ENCODE data around the gene TMEM259. TPM values are rescaled to one million over a fixed set of nuclear protein-coding genes. Genes with fewer than 3 reads are reported as not detected.
A peak's percentile ranks its signal among the peaks of the same experiment; 100 is the strongest.

The TMEM259 gene
- total RNA-seq, 6 experiments from 2014 or later = 127 to 164 (median 149) TPM

DNA sequence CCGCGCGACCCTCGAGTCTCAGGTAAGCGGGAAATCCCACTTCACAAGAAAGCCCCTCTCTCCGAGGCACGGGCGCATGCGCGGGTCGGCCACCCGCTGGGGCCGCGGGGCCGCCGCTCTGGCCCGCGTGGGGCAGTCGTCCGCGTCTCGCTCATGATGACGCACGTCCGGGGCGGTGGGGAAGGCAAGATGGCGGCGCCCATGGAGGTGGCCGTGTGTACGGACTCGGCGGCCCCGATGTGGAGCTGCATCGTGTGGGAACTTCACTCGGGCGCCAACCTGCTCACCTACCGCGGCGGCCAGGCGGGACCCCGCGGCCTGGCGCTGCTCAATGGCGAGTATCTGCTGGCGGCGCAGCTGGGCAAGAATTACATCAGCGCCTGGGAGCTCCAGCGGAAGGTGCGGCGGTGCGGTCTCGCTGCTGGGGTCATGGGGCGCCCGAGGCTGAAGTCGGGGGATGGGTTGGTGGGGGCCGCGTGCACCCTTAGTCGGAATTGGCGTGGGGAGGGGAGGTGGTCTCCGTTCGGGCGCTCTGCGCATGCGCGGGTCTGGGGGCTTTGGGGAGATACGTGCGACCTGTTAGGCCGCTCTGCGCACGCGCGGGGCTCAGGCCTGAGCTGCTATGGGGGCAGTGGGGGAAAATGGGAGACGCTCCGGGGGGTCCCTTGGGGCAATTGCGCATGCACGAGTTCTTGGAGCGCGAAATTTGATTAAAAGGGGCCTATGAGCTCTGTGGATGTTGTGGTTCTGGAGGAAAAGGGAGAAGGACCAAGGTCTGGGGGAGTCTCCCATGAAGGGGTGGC lies 36.6 kb downstream of the TMEM259 start, which contains the start of gene WDR18:
Gene WDR18 (plus strand): TSS at position 181 of the 803 bp plus-strand sequence. CDS start 9 bp downstream, at position 190.
- peak; percentile 75 for DNase-seq
- H3K27me3 Mint-ChIP-seq (ENCODE audit: insufficient read depth) = peaks cover 16% of the 10 kb centered on the region
- peaks cover 18% of the 10 kb centered on the region for H3K4me1 Mint-ChIP-seq (ENCODE audit: low read depth)
- no peaks in the 10 kb centered on the region; the same call in 1 of the 2 replicates for H3K36me3 Mint-ChIP-seq (ENCODE audit: low read depth)
- no peaks in the 10 kb centered on the region for H3K9me3 Mint-ChIP-seq
- H3K27ac Mint-ChIP-seq = peak within 1 kb of the TSS; percentile 95
- TF ChIP-seq, protein P1, sequence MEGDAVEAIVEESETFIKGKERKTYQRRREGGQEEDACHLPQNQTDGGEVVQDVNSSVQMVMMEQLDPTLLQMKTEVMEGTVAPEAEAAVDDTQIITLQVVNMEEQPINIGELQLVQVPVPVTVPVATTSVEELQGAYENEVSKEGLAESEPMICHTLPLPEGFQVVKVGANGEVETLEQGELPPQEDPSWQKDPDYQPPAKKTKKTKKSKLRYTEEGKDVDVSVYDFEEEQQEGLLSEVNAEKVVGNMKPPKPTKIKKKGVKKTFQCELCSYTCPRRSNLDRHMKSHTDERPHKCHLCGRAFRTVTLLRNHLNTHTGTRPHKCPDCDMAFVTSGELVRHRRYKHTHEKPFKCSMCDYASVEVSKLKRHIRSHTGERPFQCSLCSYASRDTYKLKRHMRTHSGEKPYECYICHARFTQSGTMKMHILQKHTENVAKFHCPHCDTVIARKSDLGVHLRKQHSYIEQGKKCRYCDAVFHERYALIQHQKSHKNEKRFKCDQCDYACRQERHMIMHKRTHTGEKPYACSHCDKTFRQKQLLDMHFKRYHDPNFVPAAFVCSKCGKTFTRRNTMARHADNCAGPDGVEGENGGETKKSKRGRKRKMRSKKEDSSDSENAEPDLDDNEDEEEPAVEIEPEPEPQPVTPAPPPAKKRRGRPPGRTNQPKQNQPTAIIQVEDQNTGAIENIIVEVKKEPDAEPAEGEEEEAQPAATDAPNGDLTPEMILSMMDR (IDR thresholded peaks at IDR 0.05) = peak; percentile 19; the same call in 1 of the 2 replicates
- peak within 1 kb of the TSS; percentile 95 for H3K4me3 Mint-ChIP-seq

GRCh38 chr19:982567-983170 lies 38.3 kb downstream of the TMEM259 start:
- Mint-ChIP-seq H3K36me3 (ENCODE audit: low read depth) (no peaks in the 10 kb centered on the region; the same call in 1 of the 2 replicates), H3K9me3 (no peaks in the 10 kb centered on the region), H3K4me3 (peak overlapping the region; percentile 68), H3K27ac (peak overlapping the region; percentile 95; the same call in 1 of the 2 replicates), H3K4me1 (ENCODE audit: low read depth) (peaks cover 18% of the 10 kb centered on the region), H3K27me3 (ENCODE audit: insufficient read depth) (peaks cover 16% of the 10 kb centered on the region)
- DNase-seq = peak; percentile 56
- TF ChIP-seq, protein P1 (IDR thresholded peaks at IDR 0.05) = peak; percentile 99

- Mint-ChIP-seq H3K4me3 (no peak overlapping the region; the same call in 1 of the 2 replicates), H3K4me1 (ENCODE audit: low read depth) (peaks cover 13% of the 10 kb centered on the region), H3K9me3 (no peaks in the 10 kb centered on the region), H3K27me3 (ENCODE audit: insufficient read depth) (peaks cover 13% of the 10 kb centered on the region), H3K27ac (no peak overlapping the region), H3K36me3 (ENCODE audit: low read depth) (no peaks in the 10 kb centered on the region; the same call in 1 of the 2 replicates)
- TF ChIP-seq, protein P1 (IDR thresholded peaks at IDR 0.05) = no peak
- DNase-seq = no peak
Observed at GRCh38 chr19:980133-980998, 40.6 kb downstream of the TMEM259 start.

GRCh38 chr19:979318-979741 lies 41.6 kb downstream of the TMEM259 start:
- TF ChIP-seq, protein P1 (IDR thresholded peaks at IDR 0.05) = no peak

DNA sequence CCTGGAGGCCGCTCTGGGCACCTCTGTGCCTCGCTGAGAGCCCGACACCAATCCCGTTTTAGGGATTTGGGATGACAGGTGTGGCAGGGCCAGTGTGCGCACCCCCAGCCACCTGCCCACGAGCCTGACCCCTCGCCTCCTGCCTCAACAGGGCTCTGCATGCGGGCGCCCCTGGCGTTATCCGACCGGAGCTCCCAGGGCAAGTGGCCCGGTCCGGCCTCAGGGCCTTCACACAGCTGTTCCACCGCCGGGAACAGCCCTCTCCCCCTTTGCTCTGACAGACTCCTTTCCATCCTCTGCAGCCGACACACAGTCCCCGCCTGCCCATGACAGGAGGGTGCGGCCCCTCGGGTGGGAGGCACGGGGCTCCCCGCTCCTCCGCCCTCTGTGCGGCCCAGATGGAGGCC lies 43.9 kb downstream of the TMEM259 start:
- Mint-ChIP-seq H3K36me3 (ENCODE audit: low read depth) (peaks cover 6% of the 10 kb centered on the region), H3K9me3 (no peaks in the 10 kb centered on the region), H3K4me1 (ENCODE audit: low read depth) (no peaks in the 10 kb centered on the region), H3K27ac (no peak overlapping the region), H3K27me3 (ENCODE audit: insufficient read depth) (peaks cover 7% of the 10 kb centered on the region), H3K4me3 (no peak overlapping the region)
- no peak for DNase-seq
- TF ChIP-seq, protein P1 (IDR thresholded peaks at IDR 0.05) = no peak

More at GRCh38 chr19:979318-979741, 41.6 kb downstream of the TMEM259 start:
- H3K36me3 Mint-ChIP-seq (ENCODE audit: low read depth) = no peaks in the 10 kb centered on the region; the same call in 1 of the 2 replicates
- DNase-seq = no peak
- H3K4me1 Mint-ChIP-seq (ENCODE audit: low read depth) = peaks cover 5% of the 10 kb centered on the region; the same call in 1 of the 2 replicates
- H3K27ac Mint-ChIP-seq = no peak overlapping the region
- peaks cover 8% of the 10 kb centered on the region for H3K27me3 Mint-ChIP-seq (ENCODE audit: insufficient read depth)
- H3K4me3 Mint-ChIP-seq = no peak overlapping the region
- H3K9me3 Mint-ChIP-seq = no peaks in the 10 kb centered on the region
